GM12878 (cell line): ENCODE data around the gene SMIM7. TPM values are rescaled to one million over a fixed set of nuclear protein-coding genes. Genes with fewer than 3 reads are reported as not detected.
"Not testable (repeated sequence)": the region's sequence is repeated elsewhere in the genome, so short reads cannot be mapped to it uniquely, and the experiment has no call there.

Experiments
- ATAC-seq: fragments of 200-7000 bp; cut with Tn5 transposase; 3 replicates; pipeline ENCODE4 v1.9.1; 2020; ENCODE audit warnings: mild to moderate bottlenecking, moderate library complexity
- BruUV-seq: library from RNA; stranded (reverse); fragments of 400-500 nt; replicated peaks from 2 replicates; lab custom pipeline; 2021; lab: Mats Ljungman, UMichigan
- CTCF ChIA-PET: fragments of 300-600 bp; sonication (Branson Sonifier 250); formaldehyde crosslinking; extraction: SDS; loops from one replicate; lab custom pipeline; 2021; ENCODE audit warnings: inconsistent platforms; lab: Yijun Ruan, JAX
- POLR2A ChIA-PET: fragments of 350-600 bp; formaldehyde crosslinking; extraction: SDS; loops from one replicate; lab custom pipeline; 2021; ENCODE audit warnings: inconsistent platforms; lab: Charles Lee
- RAD21 ChIA-PET: fragments of 300-600 bp; sonication (Branson Sonifier 250); formaldehyde crosslinking; loops from one replicate; lab custom pipeline; 2023; ENCODE audit warnings: antibody characterized with exemption; ENCODE audit not compliant: unreplicated experiment; lab: Charles Lee
- SMC1A ChIA-PET: fragments of 300-600 bp; sonication (Branson Sonifier 250); formaldehyde crosslinking; loops from one replicate; lab custom pipeline; 2023; ENCODE audit not compliant: unreplicated experiment, uncharacterized antibody; lab: Charles Lee
- DNase-seq: peaks from one replicate; pipeline ENCODE4 v3.0.0-alpha.2; 2011; ENCODE audit warnings: low read depth, low spot score
- FAIRE-seq: peaks from 3 replicates; lab custom pipeline; 2011; peaks lifted over from hg19 to GRCh38; lab: Jason Lieb, UNC
- H2AFZ ChIP-seq: 2 replicates; pipeline ENCODE4 v1.6.0; 2011; ENCODE audit warnings: low read depth, low read length, control low read depth; ENCODE audit not compliant: control insufficient read depth
- H3K27ac ChIP-seq: 2 replicates; pipeline ENCODE4 v1.5.1; 2011; ENCODE audit warnings: control low read depth; ENCODE audit not compliant: control insufficient read depth, insufficient read depth
- H3K27me3 ChIP-seq, 2 experiments: replicated peaks in 1 of 2; 2 replicates each; pipeline versions ENCODE4 v1.6.0 to v1.6.1; 2011; ENCODE audit warnings: low read length in 1 of 2; ENCODE audit not compliant: control insufficient read depth in 2 of 2, insufficient read depth in 2 of 2
- H3K36me3 ChIP-seq, 2 experiments: 2 replicates each; pipeline ENCODE4 v1.5.1; 2011; ENCODE audit warnings: low read length in 1 of 2; ENCODE audit not compliant: control insufficient read depth in 2 of 2, insufficient read depth in 2 of 2
- H3K4me1 ChIP-seq: 2 replicates; pipeline ENCODE4 v1.6.1; 2011; ENCODE audit warnings: mild to moderate bottlenecking, low read length, moderate library complexity, mixed read lengths; ENCODE audit not compliant: control insufficient read depth, insufficient read depth
- H3K4me2 ChIP-seq: 2 replicates; pipeline ENCODE4 v1.6.0; 2011; ENCODE audit warnings: control low read depth; ENCODE audit not compliant: control insufficient read depth, insufficient read depth
- H3K4me3 ChIP-seq: fragments of 200-600 bp; sonication (generic); 2 replicates; pipeline ENCODE4 v1.5.1; 2016
- H3K79me2 ChIP-seq: 2 replicates; pipeline ENCODE4 v1.6.0; 2011; ENCODE audit warnings: low read length; ENCODE audit not compliant: control insufficient read depth, insufficient read depth
- H3K9ac ChIP-seq: 2 replicates; pipeline ENCODE4 v1.8.0; 2011; ENCODE audit warnings: low read length, control low read depth, mixed read lengths; ENCODE audit not compliant: control insufficient read depth, insufficient read depth
- H3K9me3 ChIP-seq: replicated peaks from 3 replicates; pipeline ENCODE4 v1.5.1; 2011; ENCODE audit warnings: mild to moderate bottlenecking, low read length; ENCODE audit not compliant: control insufficient read depth, insufficient read depth
- H4K20me1 ChIP-seq: 2 replicates; pipeline ENCODE4 v1.6.0; 2011; ENCODE audit not compliant: control insufficient read depth, insufficient read depth
- BACH1 ChIP-seq: fragments of 450-650 bp; IDR thresholded peaks from 2 replicates; pipeline ENCODE4 v1.6.1; 2017; ENCODE audit warnings: mild to moderate bottlenecking, borderline replicate concordance
- BHLHE40 ChIP-seq, 2 experiments: fragments of 450-650 bp in 1 of 2; IDR thresholded peaks; 2 replicates each; pipeline ENCODE4 v1.6.1; 2011 to 2017; ENCODE audit warnings: low read depth in 2 of 2, borderline replicate concordance in 1 of 2, improper control_type of control experiment in 1 of 2, low read length in 1 of 2, mild to moderate bottlenecking in 1 of 2
- EP300 ChIP-seq, 2 experiments: fragments of 150-350 bp in 1 of 2; IDR thresholded peaks; 2 replicates each; pipeline ENCODE4 v1.6.1; 2011 to 2012; ENCODE audit warnings: low read depth in 2 of 2, low read length in 2 of 2, borderline replicate concordance in 1 of 2, improper control_type of control experiment in 1 of 2, inconsistent platforms in 1 of 2; ENCODE audit not compliant: control insufficient read depth in 1 of 2
- GATAD2B ChIP-seq: fragments of 450-650 bp; conservative IDR thresholded peaks from 2 replicates; pipeline ENCODE4 v1.6.1; 2017; ENCODE audit warnings: low read depth, mild to moderate bottlenecking, moderate library complexity
- HCFC1 ChIP-seq: fragments of 150-350 bp; IDR thresholded peaks from 2 replicates; pipeline ENCODE4 v1.6.1; 2014; ENCODE audit warnings: low read length
- HDGF ChIP-seq: fragments of 450-650 bp; IDR thresholded peaks from 2 replicates; pipeline ENCODE4 v1.6.1; 2016; ENCODE audit warnings: antibody characterized with exemption
- MLLT1 ChIP-seq: fragments of 450-650 bp; IDR thresholded peaks from 2 replicates; pipeline ENCODE4 v1.6.1; 2016; ENCODE audit warnings: mild to moderate bottlenecking
- MYB ChIP-seq: fragments of 150-350 bp; IDR thresholded peaks from 2 replicates; pipeline ENCODE4 v1.6.1; 2014; ENCODE audit warnings: mild to moderate bottlenecking, low read depth, low read length, borderline replicate concordance
- NFIC ChIP-seq: IDR thresholded peaks from 2 replicates; pipeline ENCODE4 v1.6.1; 2012; ENCODE audit warnings: low read depth, mild to moderate bottlenecking, inconsistent platforms, low read length, moderate library complexity
- NR2F1 ChIP-seq: fragments of 450-650 bp; conservative IDR thresholded peaks from 2 replicates; pipeline ENCODE4 v1.6.1; 2017; ENCODE audit warnings: mild to moderate bottlenecking
- POLR2AphosphoS2 ChIP-seq: IDR thresholded peaks from 2 replicates; pipeline ENCODE4 v1.6.1; 2011; ENCODE audit warnings: low read depth, mild to moderate bottlenecking, low read length, improper control_type of control experiment, moderate library complexity
- POLR2AphosphoS5 ChIP-seq: IDR thresholded peaks from 2 replicates; pipeline ENCODE4 v1.6.1; 2011; ENCODE audit warnings: mild to moderate bottlenecking, low read length, inconsistent platforms
- RUNX3 ChIP-seq: IDR thresholded peaks from 2 replicates; pipeline ENCODE4 v1.6.1; 2012; ENCODE audit warnings: low read length, inconsistent platforms
- ZNF384 ChIP-seq: IDR thresholded peaks from 2 replicates; pipeline ENCODE4 v1.6.1; 2012; ENCODE audit warnings: low read depth, mild to moderate bottlenecking, low read length, improper control_type of control experiment, borderline replicate concordance
- WGBS: methylation state at CpG from one replicate; pipeline ENCODE4 v1.1.6; 2016; ENCODE audit warnings: low lambda C conversion rate; ENCODE audit not compliant: insufficient replicate concordance, insufficient coverage; ENCODE audit errors: missing lambda C conversion rate; 5-methylcytosine and 5-hydroxymethylcytosine counted together
- in situ Hi-C: fragments of 300-500 bp; cut with MboI; formaldehyde crosslinking; loops from 9 replicates; pipeline ENCODE4 v1.14.3; 2018; ENCODE audit warnings: mixed read lengths
- intact Hi-C: fragments of 100-400 bp; cut with micrococcal nuclease; formaldehyde crosslinking; loops from one replicate; pipeline ENCODE4 v1.14.2; 2022; ENCODE audit not compliant: unreplicated experiment
- polyA plus RNA-seq, 11 experiments: library from polyadenylated mRNA; depleted of rRNA in 4 of 11; unstranded in 6 of 11; stranded (reverse) in 5 of 11; fragments of >200 nt; fragmentation: Nextera tagmentation in 4 of 11; fragmentation: Illumina TruSeq in 1 of 11; extraction: Ambion mirVana in 4 of 11; extraction: Trizol in 1 of 11; gene quantifications; 1 replicate in 1 of 11; 2 replicates in 10 of 11; pipeline versions ENCODE4 v1.2.1 to v1.2.3, GENCODE V29; 2011 to 2016; ENCODE audit warnings: inconsistent platforms in 2 of 11, missing spikeins in 2 of 11, low read depth in 1 of 11
- total RNA-seq, 4 experiments: library from RNA; depleted of rRNA in 3 of 4; stranded (reverse); fragments of >200 nt in 3 of 4; fragmentation: Illumina TruSeq in 1 of 4; extraction: Trizol in 1 of 4; gene quantifications; 2 replicates each; pipeline versions ENCODE4 v1.2.1 to v1.2.3, GENCODE V29; 2013 to 2021

The SMIM7 gene
- total and polyA plus RNA-seq, 10 of the 15 experiments (the other 5 are each of a cell fraction or from before 2014, with no cell fraction given) = 45.7 to 170 (median 70.8) TPM

- TF ChIP-seq MLLT1 = no peak
These were observed 17.1 kb upstream of the SMIM7 start (continued) for GRCh38 chr19:16677055-16677454.

GRCh38 chr19:16676101-16676798 lies 16.3 kb upstream of the SMIM7 start:
- H3K36me3 ChIP-seq = peaks cover 6 to 8% of the 10 kb centered on the region in 2 experiments
- ATAC-seq (no peak), DNase-seq (no peak), FAIRE-seq (no peak)
- H3K79me2 ChIP-seq = 0 out of 2 replicates have a peak, but pooled peaks cover 1% of the 10 kb centered on the region
- ChIA-PET CTCF (no interaction called here), RAD21 (no interaction called here), SMC1A (no interaction called here), POLR2A (interaction anchor here (0.7 kb wide), 1 partner anchor 16 kb away, joined by 3 read pairs; the partner anchor contains the start of gene SMIM7)
- H3K4me3 ChIP-seq = no peak overlapping the region
- no peaks in the 10 kb centered on the region for H3K27me3 ChIP-seq
- H3K4me1 ChIP-seq = no peaks in the 10 kb centered on the region
- H2AFZ ChIP-seq = no peak overlapping the region
- BruUV-seq = no TSS peak
- no peak overlapping the region for H3K9ac ChIP-seq
- 92% methylated on average over 14 of the region's 15 CpGs for WGBS
- TF ChIP-seq BHLHE40 (IDR thresholded peaks at IDR 0.05; ENCODE audit: borderline replicate concordance in 1 of 2, low read depth in 2 of 2, low read length in 1 of 2) (no peak), POLR2AphosphoS2 (no peak), ZNF384 (no peak), GATAD2B (no peak), MYB (no peak), BACH1 (no peak), NFIC (no peak), EP300 (IDR thresholded peaks at IDR 0.05; ENCODE audit: borderline replicate concordance in 1 of 2, control insufficient read depth in 1 of 2, low read depth in 2 of 2, low read length in 2 of 2) (no peak), HDGF (no peak), HCFC1 (no peak), RUNX3 (no peak), POLR2AphosphoS5 (no peak), NR2F1 (no peak)
- H3K27ac ChIP-seq = no peak overlapping the region
- no peaks in the 10 kb centered on the region for H3K9me3 ChIP-seq
- in situ Hi-C loops = no loop called here
- no peak overlapping the region for H3K4me2 ChIP-seq
- H4K20me1 ChIP-seq = no peaks in the 10 kb centered on the region
- intact Hi-C loops = no loop called here

- DNase-seq, intact Hi-C loops, H4K20me1 ChIP-seq, H3K4me2 ChIP-seq, H2AFZ ChIP-seq, FAIRE-seq, H3K9me3 ChIP-seq, H3K4me1 ChIP-seq, H3K4me3 ChIP-seq, H3K79me2 ChIP-seq, H3K9ac ChIP-seq, H3K27me3 ChIP-seq, H3K36me3 ChIP-seq, CTCF ChIA-PET, in situ Hi-C loops, H3K27ac ChIP-seq, ATAC-seq, BruUV-seq, POLR2A ChIA-PET: not testable (repeated sequence)
- RAD21 ChIA-PET = interaction anchor here (0.6 kb wide), 1 partner anchor 853 kb away, joined by 3 read pairs; a partner anchor contains a TSS
- 97% methylated on average over 4 of the region's 4 CpGs for WGBS
- SMC1A ChIA-PET = interaction anchor here (0.6 to 0.7 kb wide), 2 partner anchors 13 to 125 kb away, joined by 3 read pairs; partner anchors contain the start of gene TMEM38A
These were observed 13.9 kb upstream of the SMIM7 start for GRCh38 chr19:16673839-16674238.
